Measurements from ENCODE around the gene COL4A1.
A peak's percentile ranks its signal among the peaks of the same experiment; 100 is the strongest.

The COL4A1 gene

DNA sequence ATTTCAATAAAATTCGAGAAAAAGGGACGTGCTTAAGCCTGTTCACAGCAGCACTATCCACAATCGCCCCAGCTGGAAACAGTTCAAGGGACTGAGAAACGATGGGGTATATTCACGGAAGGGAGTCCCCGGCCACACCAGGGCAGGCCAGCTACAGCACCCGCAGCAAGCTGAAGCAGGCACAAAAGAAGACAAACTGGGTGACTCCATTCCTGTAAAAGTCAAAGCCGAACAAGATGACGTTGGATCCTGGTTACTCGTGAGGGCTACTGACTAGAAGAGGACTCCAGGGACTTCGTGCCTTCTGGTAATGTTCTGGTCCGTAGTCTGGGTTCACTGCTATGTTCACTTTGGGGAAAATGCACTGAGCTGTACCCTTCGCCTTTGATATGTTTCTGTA lies 57.6 kb downstream of the COL4A1 start:
- TF ChIP-seq, protein P1, sequence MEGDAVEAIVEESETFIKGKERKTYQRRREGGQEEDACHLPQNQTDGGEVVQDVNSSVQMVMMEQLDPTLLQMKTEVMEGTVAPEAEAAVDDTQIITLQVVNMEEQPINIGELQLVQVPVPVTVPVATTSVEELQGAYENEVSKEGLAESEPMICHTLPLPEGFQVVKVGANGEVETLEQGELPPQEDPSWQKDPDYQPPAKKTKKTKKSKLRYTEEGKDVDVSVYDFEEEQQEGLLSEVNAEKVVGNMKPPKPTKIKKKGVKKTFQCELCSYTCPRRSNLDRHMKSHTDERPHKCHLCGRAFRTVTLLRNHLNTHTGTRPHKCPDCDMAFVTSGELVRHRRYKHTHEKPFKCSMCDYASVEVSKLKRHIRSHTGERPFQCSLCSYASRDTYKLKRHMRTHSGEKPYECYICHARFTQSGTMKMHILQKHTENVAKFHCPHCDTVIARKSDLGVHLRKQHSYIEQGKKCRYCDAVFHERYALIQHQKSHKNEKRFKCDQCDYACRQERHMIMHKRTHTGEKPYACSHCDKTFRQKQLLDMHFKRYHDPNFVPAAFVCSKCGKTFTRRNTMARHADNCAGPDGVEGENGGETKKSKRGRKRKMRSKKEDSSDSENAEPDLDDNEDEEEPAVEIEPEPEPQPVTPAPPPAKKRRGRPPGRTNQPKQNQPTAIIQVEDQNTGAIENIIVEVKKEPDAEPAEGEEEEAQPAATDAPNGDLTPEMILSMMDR (IDR thresholded peaks at IDR 0.05; ENCODE audit: low read depth, low read length): no peak
- no peak for DNase-seq (ENCODE audit: extremely low read depth, low read depth)

DNA sequence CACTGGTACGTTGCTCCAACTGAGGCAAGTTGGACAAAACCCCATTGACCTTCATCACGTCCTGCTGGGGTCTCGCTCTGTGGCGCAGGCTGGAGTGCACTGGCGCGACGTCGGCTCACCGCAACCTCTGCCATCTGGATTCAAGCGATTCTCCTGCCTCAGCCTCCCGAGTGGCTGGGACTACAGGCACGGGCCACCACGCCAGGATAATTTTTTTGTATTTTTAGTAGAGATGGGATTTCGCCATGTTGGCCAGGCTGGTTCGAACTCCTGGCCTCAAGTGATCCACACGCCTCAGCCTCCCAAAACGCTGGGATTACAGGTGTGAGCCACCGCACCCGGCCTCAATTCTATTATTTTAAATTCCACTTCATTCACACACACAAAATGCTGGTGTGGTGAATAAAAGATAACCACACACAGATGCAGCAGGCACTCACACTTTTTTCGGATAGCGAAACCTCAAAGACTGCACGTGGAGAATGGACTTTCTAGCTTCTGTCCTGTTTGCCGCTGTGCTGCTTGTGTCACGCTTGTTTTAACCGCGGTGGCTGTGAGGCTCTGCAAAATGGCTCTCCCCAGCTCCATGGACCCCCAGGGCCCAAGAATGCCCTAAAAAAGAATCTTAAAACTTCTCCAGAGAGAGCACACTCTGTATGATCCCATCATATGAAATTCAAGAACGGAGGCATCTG lies 58.4 kb downstream of the COL4A1 start:
- TF ChIP-seq, protein P1 (IDR thresholded peaks at IDR 0.05; ENCODE audit: low read depth, low read length): no peak
- no peak for DNase-seq (ENCODE audit: extremely low read depth, low read depth)

DNA sequence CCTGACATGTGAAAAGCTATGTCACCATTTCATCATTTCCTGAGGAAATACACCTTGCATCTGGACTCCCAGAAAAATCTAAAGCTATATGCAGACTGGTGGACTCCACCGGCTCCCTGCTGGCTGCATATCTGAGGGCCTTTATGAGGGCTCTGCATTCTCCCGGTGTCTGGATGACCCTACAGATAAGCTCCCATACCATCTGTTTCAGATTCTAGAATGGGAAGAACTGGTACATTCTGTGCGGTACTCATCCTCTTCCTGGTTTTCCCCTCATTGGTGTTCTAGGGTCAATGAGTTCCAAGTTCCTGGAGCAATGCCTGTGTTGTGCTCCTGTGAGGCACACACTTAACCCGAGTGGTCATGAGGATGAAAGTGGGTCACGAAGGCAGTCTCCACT lies 60.4 kb downstream of the COL4A1 start:
- TF ChIP-seq, protein P1 (IDR thresholded peaks at IDR 0.05; ENCODE audit: low read depth, low read length): no peak
- DNase-seq (ENCODE audit: extremely low read depth, low read depth): no peak

DNA sequence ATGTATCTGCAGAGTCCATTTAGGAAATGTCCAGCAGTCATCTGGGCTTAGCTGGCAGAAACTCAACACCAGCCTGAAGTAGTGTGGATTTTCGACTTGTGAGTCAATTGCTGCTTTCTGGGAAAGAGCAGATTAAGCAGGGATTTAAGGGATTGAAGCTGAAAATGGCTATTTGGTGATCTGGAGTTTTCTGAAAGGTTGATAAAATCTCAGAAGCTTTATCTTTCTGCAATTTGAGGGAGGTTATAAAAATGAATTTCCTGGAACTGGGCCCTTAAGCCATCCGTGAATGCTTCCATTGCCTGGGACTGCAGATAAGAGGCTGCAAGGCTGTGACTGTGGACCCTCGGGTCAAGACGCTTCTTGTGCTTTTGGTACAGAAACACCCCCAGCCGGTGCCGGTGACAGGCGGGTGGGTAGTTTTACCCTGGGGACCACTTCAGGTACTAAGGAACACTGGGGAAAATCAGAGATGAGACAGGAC lies 61.5 kb downstream of the COL4A1 start:
- TF ChIP-seq, protein P1 (IDR thresholded peaks at IDR 0.05; ENCODE audit: low read depth, low read length): no peak
- DNase-seq (ENCODE audit: extremely low read depth, low read depth): peak; percentile 37

- no peak for DNase-seq (ENCODE audit: extremely low read depth, low read depth)
- TF ChIP-seq, protein P1 (IDR thresholded peaks at IDR 0.05; ENCODE audit: low read depth, low read length): no peak
Measured at GRCh38 chr13:110244976-110245375, 62.0 kb downstream of the COL4A1 start.

GRCh38 chr13:110244071-110244830 lies 62.7 kb downstream of the COL4A1 start:
- TF ChIP-seq, protein P1 (IDR thresholded peaks at IDR 0.05; ENCODE audit: low read depth, low read length): no peak
- peak; percentile 92 for DNase-seq (ENCODE audit: extremely low read depth, low read depth)

DNA sequence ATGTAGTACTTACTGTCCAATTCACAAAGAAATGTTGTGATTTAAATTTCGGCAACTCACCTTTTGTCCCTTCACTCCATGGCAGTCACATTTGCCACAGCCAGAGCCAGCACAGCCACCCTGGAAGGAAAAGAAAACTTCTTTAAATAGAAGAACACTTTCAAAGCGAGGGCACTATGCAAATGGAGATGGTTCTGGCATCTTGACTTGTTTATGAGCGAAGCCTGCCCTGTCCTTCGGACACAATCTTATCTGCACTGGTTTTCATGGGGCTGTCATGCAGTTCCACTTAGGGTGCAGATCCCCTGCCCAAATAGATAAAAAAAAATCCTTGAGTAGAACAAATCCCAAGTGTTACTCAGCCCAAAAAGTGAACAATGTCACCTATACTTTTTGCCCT lies 64.3 kb downstream of the COL4A1 start:
- no peak for DNase-seq (ENCODE audit: extremely low read depth, low read depth)
- TF ChIP-seq, protein P1 (IDR thresholded peaks at IDR 0.05; ENCODE audit: low read depth, low read length): no peak
